ENCODE data around the gene MUC22.
"Not testable (repeated sequence)": the region's sequence is repeated elsewhere in the genome, so short reads cannot be mapped to it uniquely, and the experiment has no call there.

Gene MUC22

DNA sequence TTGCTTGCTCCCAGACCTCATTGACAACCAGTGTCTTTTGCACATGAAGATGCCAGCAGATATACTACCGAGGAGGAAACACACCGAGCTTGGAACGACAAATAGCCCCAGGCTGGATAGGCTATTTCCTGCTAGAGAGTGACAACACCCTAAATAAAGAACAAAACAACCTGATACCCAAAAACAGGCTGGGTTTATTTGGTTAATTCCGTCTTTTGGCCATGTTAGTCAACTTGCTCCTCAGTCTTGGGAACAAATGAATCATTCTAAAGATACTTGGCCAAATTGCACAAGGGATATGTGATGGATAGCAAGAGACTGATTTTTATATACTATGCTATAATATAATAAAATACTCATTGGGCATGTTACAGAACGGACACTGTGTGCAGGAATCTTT lies 11.5 kb upstream of the MUC22 start:
- DNase-seq, result no peak

DNA sequence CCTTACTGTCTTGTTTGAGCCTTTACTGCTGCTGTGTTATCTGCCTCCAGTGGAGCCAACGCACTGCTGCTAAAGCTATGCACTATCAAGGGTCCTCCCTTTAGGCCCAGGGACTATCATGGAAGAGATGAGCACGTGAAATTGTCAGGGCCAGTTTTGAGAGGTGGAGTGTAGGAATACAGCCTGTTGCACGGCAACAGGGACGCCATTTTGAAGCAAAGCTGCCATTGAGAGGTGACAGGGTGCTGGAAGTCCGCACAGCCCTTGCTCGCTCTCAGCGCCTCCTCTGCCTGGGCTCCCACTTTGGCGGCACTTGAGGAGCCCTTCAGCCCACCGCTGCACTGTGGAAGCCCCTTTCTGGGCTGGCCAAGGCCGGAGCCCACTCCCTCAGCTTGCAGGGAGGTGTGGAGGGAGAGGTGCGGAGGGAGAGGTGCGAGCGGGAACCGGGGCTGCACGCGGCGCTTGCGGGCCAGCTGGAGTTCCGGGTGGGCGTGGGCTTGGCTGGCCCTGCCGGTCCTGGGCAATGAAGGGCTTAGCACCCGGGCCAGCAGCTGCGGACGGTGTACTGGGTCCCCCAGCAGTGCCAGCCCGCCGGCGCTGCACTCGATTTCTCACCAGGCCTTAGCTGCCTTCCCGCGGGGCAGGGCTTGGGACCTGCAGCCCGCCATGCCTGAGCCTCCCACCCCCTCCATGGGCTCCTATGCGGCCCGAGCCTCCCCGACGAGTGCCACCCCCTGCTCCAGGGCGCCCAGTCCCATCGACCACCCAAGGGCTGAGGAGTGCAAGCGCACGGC lies 10.0 kb upstream of the MUC22 start:
- not testable (repeated sequence) for DNase-seq

DNA sequence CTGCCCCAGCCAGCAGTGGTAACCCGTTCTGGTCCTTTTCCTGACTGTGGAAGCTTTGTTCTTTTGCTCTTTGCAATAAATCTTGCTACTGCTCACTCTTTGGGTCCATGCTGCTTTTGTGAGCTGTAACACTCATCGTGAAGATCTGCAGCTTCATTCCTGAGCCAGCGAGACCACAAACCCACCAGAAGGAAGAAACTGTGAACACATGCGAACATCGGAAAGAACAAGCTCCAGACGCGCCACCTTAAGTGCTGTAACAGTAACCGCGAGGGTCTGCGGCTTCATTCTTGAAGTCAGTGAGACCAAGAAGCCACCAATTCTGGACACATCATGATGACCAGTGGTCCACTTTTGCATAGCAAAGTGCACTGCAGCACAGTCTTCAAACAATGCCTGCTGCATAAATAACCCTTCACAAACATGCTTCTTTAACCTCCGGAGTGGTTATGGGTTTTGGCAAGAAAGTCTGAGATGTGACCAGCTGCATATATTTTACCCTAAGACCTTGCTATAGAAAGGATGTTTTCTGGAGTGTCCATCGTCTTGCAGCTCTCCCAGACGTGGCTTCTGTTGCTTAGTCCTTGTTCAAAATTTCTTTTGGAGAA lies 8.9 kb upstream of the MUC22 start:
- DNase-seq, result no peak

DNA sequence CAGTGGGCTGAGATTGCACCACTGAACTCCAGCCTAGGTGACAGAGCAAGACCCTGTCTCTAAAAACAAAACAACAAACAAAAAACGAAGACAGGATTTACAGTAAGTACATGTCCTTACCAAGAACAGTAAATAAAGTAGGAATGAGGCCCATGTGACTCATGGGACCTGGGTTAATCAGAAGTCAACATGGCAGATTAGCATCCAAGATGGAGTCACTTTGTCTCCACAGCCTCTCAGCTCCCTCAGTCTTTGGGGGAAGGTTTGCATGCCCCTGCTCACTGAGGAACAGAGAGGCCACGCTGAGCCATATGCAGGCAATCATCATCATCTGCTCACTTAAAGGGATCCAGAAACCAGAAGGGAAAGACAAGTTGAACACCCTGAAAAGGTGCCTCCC lies 7.8 kb upstream of the MUC22 start:
- no peak for DNase-seq

DNA sequence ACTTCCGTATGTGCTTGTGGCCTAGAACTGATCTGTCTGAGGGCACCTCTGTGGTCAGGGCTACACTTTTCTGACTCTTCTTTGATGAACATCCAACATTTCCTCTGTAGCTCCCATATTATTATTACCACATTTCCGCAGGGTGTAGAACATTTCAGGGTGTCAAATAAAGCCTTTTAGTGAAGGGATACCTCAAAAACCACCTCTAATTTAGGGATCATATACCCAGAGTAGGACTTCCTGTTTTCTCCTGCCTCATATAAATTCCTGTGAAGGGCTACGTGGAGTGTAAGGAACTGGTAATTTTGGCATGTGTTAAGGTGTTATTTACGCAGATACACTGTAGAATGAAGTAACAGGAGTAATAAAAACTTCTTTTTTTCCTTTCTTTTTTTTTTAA lies 5.5 kb upstream of the MUC22 start:
- no peak for DNase-seq

DNA sequence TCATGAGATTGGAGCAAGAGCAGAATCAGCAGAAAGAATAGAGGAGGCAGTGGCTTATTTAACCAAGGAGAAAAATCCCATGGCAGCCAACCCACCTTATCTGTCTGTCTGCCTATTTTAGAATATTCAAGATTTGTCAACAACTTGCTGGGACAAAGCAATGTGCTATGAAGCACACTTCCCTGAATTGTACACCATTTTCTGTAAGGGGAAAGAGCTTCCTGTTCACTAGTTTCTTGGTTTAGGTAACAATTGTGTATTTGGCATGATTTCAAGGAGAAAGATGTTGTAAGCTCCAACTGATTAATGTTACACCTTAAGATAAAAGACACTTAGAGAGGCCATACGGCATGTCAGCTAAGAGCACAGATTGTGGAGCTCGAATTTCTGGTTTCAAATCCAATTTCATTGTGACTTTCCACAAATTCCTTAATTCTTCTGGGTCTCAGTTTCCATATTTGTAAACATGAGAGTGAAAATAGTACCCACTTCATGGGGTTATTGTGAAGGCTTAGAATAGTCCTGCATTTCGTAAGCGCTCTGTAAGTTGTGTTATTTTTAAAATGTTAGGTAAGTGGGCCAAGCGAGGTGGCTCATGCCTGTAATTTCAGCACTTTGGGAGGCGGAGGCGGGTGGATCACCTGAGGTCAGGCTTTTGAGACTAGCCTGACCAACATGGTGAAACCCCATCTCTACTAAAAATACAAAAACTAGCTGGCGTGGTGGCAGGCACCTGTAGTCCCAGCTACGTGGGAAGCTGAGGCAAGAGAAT lies 4.8 kb upstream of the MUC22 start:
- DNase-seq, result no peak

DNA sequence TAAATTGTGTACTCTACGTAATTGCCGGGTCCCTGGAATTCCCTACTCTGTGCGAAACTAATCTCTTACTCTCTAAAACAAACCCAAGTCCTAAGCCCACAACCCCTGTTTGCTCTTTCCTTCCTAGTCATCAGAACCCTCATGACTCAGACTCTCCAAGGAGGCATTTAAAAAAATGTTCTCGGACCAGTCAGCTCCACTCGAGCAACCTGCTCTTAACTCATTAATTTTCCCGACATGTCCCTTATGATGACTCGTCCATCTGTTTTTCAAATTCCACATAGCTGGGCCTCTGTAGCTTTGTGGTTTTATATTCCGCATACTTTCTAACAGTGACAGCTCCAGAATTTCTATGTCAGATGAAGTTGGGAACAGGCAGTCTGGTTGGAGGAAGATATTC lies 2.6 kb upstream of the MUC22 start:
- peak; percentile 91 for DNase-seq

DNA sequence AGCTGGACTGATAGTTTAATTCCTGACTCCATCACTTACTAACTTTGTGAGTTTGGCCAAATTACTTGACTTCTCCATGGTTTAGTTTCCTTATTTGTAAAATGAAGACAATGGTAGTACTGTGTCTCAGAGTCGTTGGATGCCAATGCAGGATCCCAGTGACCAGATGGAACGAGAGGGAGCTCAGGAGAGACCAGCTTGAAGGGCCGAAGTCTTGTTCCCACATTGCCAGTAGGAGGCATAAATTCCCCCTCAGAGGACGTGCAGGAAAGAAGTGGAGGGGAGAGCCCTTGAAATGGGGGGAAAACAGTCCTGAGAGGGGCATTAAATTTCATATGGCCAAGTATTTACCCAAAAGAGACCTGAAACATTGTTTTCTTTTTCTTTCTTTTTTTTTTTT lies 2.1 kb upstream of the MUC22 start:
- DNase-seq, result no peak

DNA sequence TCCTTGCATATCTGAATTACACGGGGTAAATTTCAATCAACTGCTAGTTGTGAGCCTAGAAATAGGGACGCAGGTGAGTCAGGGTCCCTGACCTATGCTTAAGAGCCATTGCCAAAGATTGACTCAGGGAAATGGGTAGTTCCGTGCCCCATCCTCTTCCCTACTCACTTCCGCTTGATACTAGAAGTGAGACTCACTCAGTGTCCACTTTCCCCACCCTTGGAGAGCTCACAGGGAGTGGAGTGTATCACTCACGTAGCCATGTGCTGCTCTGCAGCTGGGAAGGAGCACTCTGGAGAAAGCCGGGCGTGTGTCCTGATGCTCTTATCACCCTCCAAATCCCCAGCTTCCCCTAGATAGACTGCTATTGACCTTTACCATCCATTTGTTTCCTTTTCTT lies 543 bp upstream of the MUC22 start:
- DNase-seq, result no peak

DNA sequence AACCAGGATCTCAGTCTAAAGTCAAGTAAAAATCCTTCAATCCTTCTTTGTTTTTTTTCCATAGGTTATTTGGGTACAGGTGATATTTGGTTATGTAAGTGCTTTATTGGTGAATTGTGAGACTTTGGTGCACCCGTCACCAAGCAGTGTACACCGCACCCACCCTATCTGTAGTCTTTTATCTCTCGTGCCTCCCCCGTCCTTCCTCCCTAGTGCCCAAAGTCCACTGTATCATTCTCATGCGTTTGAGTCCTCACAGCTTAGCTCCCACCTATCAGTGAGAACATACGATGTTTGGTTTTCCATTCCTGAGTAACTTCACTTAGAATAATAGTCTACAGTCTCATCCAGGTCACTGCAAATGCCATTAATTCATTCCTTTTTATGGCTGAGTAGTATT lies 879 bp downstream of the MUC22 start:
- DNase-seq, result no peak

DNA sequence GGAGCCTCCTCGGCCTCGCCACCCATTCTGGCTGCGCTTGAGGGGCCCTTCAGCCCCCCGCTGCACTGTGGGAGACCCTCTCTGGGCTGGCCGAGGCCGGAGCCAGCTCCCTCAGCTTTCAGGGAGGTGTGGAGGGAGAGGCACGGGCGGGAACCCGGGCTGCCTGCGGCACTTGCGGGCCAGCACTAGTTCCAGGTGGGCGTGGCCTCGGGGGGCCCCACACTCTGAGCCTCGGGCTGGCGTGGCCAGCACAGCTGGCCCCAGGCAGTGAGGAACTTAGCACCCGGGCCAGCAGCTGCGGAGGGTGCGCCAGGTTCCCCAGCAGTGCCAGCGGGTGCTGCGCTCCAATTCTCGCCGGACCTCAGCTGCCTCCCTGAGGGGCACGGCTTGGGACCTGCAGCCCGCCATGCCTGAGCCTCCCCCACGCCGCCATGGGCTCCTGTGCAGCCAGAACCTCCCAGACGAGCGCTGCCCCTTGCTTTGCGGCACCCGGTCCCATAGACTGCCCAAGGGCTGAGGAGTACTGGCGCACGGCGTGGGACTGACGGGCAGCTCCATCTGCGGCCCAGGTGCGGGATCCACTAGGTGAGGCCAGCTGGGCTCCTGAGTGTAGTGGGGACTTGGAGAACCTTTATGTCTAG lies 6.5 kb downstream of the MUC22 start:
- no peak for DNase-seq

DNA sequence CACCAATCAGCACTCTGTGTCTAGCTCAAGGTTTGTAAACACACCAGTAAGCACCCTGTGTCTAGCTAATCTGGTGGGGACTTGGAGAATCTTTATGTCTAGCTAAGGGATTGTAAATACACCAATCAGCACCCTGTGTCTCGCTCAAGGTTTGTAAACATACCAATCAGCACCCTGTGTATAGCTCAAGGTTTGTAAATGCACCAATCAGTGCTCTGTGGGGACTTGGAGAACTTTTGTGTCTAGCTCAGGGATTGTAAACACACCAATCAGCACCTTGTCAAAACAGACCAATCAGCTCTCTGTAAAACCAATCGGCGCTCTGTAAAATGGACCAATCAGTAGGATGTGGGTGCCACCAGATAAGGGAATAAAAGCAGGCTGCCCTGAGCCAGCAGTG lies 7.2 kb downstream of the MUC22 start:
- not testable (repeated sequence) for DNase-seq

DNA sequence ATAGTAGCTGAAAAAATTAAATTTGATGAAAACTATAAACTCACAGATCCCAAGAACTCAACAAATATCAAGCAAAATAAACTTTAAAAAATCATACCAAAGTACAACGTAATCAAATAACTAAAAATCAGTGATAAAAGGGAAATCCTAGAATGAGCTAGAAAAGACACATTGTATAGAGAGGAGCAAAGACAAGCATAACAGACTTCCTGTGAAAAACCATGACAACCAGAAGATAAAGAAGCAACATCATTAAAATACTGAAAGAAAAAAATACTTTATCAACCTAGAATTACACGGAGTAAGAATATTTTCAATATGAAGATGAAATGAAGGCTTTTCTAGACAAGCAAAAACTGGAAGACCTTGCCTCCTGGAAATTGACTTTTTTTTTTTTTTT lies 9.8 kb downstream of the MUC22 start:
- no peak for DNase-seq

DNA sequence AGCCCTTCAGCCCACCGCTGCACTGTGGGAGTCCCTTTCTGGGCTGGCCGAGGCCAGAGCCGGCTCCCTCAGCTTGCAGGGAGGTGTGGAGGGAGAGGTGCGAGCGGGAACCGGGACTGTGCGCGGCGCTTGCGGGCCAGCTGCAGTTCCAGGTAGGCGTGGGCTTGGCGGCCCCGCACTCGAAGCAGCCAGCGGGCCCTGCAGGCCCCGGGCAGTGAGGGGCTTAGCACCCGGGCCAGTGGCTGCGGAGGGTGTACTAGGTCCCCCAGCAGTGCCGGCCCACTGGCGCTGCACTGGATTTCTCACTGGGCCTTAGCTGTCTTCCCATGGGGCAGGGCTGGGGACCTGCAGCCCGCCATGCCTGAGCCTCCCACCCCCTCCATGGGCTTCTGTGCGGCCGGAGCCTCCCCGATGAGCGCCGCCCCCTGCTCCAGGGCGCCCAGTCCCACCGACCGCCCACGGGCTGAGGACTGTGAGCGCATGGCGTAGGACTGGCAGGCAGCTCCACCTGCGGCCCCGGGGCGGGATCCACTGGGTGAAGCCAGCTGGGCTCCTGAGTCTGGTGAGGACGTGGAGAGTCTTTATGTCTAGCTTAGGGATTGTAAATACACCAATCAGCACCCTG lies 10.5 kb downstream of the MUC22 start:
- DNase-seq, result not testable (repeated sequence)

DNA sequence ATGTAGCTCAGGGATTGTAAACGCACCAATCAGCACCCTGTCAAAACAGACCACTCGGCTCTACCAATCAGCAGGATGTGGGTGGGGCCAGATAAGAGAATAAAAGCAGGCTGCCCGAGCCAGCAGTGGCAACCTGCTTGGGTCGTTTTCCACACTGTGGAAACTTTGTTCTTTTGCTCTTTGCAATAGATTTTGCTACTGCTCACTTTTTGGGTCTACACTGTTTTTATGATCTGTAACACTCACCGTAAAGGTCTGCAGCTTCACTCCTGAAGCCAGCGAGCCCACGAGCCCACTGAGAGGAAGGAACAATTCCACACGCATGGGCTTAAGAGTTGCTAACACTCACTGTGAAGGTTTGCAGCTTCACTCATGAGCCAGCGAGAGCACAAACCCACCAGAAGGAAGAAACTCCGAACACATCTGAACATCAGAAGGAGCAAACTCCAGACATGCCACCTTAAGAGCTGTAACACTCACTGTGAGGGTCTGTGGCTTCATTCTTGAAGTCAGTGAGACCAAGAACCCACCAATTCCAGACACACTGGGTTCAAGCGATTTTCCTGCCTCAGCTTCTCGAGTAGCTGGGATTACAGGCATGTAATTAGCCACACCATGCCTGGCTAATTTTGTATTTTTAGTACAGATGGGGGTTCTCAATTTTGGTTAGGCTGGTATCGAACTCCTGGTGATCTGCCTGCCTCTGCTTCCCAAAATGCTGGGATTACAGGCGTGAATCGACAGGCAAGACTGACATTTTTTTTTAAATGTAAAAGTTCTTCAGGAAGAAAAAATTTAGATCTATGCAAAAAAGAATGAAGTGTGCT lies 11.6 kb downstream of the MUC22 start:
- not testable (repeated sequence) for DNase-seq

DNA sequence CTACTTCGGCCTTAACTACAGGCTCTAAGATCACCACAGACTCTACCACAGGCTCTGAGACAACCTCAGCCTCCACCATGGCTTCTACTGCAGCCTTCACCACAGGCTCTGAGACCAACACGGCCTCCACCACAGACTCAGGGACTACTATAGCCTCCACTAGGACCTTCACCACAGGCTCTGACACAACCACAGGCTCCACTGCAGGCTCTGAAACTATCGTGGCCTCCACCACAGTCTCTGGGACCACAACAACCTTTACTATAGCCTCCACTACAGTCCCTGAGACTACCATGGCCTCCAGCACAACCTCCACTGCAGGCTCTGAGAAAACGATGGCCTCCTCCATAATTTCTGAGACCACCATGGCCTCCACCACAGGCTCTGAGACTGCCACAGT lies 15.3 kb downstream of the MUC22 start:
- no peak for DNase-seq

DNA sequence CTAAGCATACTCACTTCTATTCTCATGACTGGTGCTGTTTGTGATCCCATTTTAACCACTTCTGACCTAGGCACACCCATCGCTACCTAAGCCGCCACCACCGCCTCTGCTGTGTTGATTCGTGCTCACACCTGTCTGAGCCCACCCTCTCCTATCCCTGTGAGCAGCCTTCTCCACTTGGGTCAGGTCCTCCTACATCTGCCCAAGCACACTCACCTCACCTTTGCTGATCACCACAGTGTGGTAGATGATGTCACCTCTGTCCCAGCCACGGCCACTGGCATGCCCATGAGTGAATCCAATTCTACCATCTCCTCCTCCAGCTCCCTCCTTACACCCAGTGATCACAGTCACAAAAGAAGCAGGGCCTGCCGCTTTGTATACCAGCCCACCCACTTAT lies 20.8 kb downstream of the MUC22 start:
- no peak for DNase-seq

DNA sequence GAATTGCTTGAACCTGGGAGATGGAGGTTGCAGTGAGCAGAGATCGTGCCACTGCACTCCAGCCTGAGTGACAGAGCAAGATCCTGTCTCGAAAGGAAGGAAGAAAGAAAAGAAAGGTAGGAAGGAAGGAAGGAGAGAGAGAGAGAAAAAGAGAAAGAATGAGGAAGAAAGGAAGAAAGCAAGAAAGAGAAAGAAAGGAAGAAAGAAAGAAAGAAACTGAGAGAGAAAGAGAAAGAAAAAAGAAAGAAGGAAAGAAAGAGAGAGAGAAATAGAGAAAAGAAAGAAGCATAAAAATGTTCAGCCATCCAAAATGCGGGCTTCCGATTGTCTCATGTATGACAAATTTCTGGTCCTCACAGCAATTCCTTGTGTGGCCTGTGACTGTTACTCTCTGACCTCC lies 22.8 kb downstream of the MUC22 start:
- DNase-seq, result no peak

DNA sequence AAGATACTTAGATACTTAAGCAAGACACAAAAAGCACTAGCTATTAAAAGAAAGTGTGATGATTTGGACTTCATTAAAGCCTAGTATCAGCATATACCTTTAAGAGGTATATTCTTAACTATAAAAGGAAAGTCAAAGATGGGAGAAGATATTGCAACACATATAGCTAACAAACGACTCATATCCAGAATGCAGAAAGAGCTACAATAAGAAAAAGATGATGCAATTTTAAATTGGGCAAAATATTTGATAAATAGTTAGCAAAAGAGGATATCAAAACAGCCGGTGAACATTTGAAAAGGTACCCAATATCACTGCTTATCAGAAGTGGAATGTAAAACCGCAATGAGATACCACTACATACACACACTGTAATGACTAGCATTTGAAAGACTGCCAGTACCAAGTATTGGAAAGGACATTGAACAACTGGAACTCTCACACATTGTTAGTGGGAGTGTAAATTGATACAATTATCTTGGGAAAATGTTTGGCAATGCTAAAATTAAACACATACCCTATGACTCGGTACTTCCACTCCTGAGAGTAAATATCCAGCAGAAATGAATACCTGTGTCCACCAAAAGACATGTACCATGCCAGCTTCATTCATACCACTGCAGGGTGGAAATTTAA lies 25.7 kb downstream of the MUC22 start:
- DNase-seq, result peak; percentile 22

DNA sequence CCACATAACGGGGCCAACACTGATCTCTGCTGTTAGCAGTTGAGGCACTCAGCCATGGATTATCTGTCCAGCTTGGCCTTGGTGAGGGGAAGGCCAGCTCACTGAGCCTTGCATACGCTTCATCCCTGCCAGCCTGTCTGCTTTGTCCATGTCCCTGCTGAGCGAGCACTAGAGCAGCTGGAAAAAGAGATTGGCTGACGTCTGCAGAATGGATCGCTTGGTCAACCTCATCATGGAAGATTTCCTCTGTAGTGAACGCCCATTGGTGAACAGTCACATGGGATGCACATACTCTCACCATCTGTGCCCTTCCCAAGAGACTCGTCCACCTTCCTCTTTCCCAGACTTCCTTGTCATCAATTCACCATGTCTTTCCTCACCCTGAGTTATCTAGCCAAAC lies 26.9 kb downstream of the MUC22 start:
- DNase-seq, result peak; percentile 33

DNA sequence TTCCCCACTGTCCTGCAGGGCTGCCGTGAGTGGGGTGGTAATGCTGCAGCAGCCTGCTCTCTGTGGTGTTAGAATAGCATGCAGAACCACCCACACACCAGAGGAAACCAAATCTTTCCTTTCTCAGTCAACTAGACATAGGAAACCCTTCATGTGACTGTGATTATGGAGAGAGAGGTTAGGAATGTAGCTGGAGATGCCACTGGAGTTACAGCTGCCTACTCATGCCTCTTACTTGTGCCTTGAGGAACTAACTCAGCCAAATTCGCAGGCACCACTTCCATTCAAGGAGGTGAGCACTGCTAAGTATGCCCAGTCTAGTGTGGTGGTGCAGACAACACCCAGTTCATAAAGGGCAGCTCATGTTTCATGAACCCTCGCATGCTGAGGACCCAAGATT lies 27.4 kb downstream of the MUC22 start:
- DNase-seq, result peak; percentile 72

All from fibroblast of skin of scalp (primary cell).